ENCODE results near the gene AGBL1.

- TF ChIP-seq POLR2AphosphoS5 (IDR thresholded peaks at IDR 0.05; ENCODE audit: low read depth, low read length) (no peak), TAF1 (IDR thresholded peaks at IDR 0.05; ENCODE audit: borderline replicate concordance, insufficient read depth, low read length) (no peak), REST (IDR thresholded peaks at IDR 0.05; ENCODE audit: insufficient read depth in 1 of 2, low read depth in 2 of 2, low read length in 2 of 2) (no peak)
Measured at GRCh38 chr15:86231864-86232721, 152.4 kb downstream of the AGBL1 start.

Measured in PFSK-1 (cell line).